DMS 273 (cell line): Measurements from ENCODE around the gene PPP1R13B.
A peak's percentile ranks its signal among the peaks of the same experiment; 100 is the strongest.

Experiments used
- DNase-seq: peaks from one replicate; lab custom pipeline; 2025; ENCODE audit not compliant: unreplicated experiment; lab: John Stamatoyannopoulos, UW

Gene PPP1R13B

GRCh38 chr14:103838117-103838516 lies 9.3 kb downstream of the PPP1R13B start:
- no peak for DNase-seq

DNA sequence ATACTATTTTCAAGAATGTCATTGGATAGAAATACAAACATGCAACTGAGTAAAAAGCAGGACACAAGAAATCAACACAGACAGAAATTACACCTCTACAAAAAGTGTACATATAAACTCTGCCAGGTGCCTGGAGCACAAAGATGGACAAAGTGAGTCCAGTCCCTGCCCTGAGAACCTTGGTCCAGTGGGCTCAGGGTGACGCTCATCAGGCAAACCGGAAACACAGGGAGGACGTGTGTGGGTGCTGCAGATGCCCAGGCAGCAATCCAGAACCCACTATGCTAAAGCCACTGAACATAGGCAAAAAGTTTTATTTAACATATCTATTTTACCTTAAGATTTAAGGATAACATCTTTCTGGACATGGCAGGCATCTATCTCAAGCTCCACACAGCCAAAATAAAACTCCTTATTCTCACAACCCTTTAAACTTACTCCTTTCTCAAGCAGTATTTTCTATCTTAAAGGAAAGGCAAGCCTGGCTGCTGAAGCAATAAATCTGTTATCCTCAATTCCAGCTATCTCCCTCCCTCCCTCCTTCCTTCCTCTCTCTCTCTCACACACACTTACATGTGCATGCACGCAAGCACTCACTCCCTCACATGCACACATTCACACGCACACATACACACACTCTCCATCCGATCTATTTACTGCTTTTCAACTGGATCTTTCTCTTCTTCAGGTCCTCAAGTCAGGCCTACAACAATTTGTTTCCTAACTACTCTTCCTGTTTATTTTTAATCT lies 10.2 kb downstream of the PPP1R13B start:
- no peak for DNase-seq

DNA sequence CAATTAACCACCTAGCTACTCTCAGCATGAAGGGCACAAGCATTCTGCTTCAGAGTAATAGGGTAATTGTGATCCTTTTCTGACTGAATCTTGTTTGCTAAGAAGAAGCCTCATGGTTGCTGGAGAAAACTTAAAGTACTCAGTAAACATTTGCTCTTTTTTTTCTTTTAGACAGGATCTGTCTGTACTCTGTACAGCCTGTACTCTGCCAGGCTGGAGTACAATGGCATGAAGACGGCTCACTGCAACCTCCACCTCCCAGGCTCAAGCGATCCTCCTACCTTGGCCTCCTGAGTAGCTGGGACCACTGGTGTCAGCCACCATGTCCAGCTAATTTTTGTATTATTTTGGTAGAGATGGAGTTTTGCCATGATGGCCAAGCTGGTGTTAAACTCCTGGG lies 12.4 kb downstream of the PPP1R13B start:
- no peak for DNase-seq

- no peak for DNase-seq
Measured at GRCh38 chr14:103833711-103834110, 13.7 kb downstream of the PPP1R13B start.

- DNase-seq, result no peak
Measured at GRCh38 chr14:103832046-103832445, 15.3 kb downstream of the PPP1R13B start.

GRCh38 chr14:103830511-103831270 lies 16.7 kb downstream of the PPP1R13B start:
- no peak for DNase-seq

DNA sequence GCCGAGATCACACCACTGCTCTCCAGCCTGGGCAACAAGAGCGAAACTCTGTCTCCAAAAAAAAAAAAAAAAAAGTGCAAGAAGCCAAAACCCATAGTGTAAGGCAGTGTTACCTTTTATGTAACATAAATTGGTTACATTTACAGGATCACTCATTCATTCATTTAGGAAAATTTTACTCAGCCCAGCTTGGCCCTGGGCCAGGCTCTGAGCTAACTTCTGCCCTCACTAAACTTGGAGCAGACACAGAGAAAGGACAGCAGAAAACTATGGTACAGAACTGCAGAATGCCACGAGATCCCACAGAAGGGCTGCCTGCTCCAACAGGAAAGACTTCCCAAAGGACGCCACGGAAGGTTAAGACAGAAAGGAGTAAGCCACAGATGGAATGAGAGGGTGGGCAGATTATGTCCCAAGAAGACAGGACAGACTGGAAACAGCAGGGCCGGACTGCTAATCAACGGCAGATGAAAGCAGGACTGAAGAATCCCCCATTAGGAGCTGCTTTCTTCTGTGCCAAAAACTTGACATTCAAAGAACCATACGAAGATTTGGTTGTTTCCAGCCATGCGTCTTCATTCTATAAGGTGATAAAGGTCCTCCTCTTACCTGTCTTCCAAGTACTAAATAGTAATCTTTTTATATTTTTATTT lies 18.9 kb downstream of the PPP1R13B start:
- DNase-seq, result peak; percentile 49

DNA sequence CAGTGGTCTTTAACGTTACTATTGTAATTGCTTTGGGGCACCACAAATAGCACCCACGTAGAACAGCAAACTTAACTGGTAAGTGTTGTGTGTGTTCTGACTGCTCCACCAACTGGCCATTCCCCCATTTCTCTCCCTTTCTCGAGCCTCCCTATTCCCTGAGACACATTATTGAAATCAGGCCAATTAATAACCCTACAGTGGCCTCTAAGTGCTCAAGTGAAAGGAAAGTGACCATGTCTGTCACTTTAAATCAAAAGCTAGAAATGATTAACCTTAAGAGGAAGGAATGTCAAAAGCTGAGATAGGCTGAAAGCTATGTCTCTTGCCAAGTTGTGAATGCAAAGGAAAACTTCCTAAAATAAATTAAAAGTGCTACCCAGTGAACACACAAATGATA lies 22.3 kb downstream of the PPP1R13B start:
- DNase-seq, result no peak

DNA sequence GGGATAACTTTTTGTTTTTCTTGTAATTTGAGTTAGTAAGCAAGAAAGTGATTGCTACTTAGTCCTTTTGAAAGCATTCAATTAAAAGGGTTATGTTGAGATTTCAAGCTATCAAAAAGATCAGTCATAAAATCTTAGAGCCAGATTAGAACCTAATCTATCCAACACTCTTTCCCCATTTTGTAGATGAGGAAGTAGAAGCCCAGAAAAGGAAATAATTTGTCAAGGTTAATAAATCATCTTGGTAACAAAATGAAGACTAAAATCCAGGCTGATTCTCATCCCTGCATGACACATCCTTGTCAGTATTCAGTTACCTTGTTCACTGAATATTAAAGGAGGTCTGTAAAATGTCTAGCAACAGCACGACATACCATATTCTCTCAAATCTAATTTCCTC lies 26.5 kb downstream of the PPP1R13B start:
- DNase-seq, result no peak

- no peak for DNase-seq
Measured at GRCh38 chr14:103820382-103820781, 27.0 kb downstream of the PPP1R13B start.

DNA sequence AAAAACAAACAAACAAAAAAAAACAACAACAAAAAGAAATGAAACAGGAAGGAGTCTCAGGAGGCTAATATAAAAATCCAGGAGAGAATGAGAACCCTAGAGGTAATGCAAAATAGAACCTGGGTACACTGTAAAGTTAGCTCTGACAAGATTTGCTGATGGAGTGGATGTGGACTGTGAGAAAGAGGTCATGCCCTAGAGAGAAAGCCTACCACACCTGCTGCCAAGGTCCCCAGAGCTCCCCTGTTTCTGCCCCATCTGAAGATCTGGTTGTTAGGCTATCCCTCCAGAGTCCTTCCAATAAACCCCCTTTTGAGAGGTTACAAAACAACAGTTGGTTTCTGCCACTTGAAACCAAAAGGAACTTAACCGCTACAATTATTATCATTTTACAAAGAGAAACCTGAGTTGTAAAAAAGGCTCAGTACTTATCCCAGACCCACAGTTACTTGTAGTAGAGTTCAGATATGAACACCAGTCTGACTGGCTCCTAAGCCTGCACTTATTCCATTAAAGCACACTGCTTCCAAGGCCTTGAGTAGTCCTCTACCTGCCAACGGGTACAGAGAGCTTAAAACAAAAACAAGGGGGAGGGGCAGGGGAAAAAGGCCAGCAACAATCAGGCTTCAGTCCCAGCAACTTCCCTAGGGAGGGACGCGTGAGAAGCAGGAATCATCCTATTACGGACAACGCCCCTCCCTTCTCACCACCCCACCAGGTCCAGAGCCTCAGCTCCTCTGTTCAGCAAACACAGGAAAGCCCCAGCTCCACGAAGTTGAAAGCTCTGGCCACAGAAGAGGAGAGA lies 27.7 kb downstream of the PPP1R13B start:
- peak; percentile 64 for DNase-seq

DNA sequence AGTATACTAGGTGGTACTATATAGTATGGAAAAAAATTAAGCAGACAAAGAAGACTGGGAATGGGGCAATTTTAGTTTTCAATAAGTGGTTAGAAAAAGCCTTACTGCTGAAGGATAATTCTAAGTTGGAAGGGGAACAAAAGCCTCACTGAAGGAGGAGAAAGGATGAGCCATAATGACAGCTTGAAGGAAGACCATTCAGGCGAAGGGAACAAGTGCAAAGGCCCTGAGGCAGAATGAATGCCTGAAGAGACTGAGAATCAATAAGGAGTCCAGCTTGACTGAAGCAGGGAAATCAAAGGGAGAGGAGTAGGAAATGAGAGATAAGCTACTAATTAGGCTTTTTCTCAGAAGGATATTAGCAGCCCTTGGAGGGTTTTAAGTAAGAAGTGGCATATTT lies 28.5 kb downstream of the PPP1R13B start:
- DNase-seq, result no peak

GRCh38 chr14:103818422-103818821 lies 29.0 kb downstream of the PPP1R13B start:
- no peak for DNase-seq

DNA sequence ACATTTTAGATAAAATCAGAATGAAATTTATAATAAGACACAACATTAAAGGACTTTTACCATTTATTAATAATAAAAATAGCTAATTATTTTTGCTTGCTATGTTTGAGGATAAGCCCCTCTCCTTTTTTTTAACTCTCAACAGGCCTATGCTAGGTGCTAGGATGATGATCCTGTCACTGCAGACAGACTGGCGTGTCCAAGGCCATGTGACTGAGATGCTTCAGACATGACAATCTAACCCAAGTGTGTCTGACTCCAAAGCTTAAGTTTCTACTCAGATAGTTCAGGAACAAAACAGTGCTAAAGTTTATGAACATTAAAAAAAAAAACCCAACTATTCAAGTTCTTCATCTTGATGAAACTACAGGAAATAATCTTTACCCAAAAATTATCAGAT lies 29.8 kb downstream of the PPP1R13B start:
- no peak for DNase-seq

DNA sequence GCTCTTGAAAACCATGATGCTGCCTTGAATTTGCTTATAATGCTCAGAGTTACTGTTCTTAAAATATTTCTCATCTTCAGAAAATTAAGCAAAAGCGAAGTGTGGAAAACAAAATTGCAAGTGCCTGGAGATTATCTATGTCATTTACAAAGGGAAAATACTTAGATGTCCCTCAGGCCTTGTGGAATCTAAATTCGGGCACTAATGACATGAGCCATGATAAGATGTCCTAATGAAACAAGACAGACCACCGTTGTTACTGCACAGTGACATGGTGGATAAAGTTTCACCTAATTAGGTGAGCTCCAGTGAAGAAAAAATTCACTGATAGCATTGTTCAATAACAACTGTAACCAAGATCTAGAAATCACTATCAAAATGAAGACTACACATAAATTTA lies 30.4 kb downstream of the PPP1R13B start:
- DNase-seq, result no peak

DNA sequence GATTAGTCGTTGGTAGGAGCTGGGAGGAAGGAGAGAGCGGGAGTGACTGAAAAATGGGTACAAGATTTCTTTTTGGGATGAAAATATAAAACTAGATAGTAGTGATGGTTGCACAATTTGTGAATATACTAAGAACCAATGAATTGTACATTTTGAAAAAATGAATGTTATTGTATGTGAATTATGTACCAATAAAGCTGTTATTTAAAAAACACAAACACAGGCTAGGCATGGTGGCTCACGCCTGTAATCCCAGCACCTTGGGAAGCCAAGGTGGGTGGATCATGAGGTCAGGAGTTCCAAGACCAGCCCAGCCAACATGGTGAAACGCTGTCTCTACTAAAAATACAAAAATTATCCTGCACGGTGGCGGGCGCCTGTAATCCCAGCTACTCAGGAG lies 32.1 kb downstream of the PPP1R13B start:
- DNase-seq, result no peak

- no peak for DNase-seq
Measured at GRCh38 chr14:103811189-103811588, 36.2 kb downstream of the PPP1R13B start.

DNA sequence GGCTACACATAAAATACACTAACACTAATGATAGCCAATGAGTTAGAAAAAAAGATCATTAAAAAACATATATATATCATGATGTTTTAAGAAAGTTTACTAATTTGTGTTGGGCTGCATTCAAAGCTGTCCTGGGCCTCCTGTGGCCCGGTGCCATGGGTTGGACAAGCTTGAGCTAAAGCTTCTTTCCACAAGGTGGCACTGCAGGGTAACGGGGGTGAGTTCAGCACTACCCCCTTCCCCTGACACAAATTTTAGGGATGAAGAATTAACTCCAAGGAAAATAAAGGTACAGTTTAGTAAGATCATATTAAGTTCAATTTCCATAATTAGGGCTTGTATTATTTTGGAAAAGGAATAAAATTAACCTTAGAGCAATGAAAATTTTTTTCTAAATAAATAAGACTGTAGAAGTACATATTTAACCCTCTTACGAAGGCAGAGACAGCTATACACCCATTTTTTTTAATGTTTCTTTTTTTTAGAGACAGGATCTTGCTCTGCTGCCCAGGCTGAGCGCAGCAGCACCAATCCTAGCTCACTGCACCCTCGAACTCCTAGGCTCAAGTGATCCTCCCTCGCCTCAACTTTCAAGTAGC lies 38.9 kb downstream of the PPP1R13B start:
- peak; percentile 94 for DNase-seq

DNA sequence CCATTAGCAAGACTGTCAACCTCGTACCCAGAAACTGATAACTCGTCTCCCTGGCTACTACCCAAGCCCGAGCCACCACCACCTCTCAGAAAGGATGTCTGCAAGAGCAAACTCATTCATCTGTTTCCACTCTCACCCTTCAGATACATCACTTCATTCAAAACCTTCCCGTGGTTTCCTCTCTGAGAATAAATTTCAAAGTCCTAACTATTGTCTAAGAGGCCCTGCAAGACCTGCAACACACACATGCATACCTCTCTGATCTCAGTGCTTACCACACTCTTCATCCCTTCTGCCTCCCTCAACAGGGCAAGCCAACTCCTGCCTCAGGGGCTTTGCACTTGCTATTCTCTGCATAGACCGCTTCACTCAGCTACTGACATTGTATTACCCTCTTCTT lies 40.6 kb downstream of the PPP1R13B start:
- DNase-seq, result no peak

DNA sequence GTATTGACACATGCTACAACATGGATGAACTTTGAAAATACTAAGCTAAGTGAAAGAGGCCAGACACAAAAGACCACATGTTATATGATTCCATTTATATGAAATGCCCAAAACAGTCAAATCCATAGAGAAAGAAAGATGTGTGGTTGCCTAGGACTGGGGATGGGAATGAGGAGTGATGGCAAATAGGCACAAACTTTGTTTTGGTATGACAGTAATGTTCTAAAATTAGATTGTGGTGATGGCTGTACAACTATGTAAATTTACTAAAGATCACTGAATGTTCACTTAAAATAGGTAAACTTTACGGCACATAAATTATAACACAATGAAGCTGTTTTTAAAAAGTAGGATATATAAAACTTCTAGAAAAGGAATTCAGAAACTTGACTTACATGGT lies 41.7 kb downstream of the PPP1R13B start:
- no peak for DNase-seq

DNA sequence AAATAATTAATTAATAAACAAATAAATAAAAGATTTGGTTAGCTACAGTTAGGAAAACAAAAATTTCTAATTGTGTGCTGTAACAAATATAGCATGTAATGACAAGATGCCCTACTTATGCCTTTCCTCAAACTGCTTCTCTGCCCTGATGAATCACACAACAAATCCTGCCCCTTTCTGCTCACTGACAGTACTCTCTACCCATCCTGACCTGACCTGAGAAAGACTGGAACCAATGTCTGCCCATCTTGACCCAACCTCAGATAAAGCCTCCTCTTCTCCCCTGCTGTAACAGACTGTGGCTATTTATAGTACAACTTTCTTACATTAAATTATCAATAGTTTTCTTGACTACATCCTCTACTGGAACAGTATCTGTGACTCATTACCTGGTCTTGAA lies 43.7 kb downstream of the PPP1R13B start:
- no peak for DNase-seq
